OCI-LY7 (cell line): ENCODE data around the gene B4GALT6.

Experiments
- EZH2phosphoT487 ChIP-seq: fragments of 200-600 bp; sonication (generic); IDR thresholded peaks from 2 replicates; pipeline ENCODE4 v1.6.1; 2018; ENCODE audit warnings: low read depth, borderline replicate concordance, mild to moderate bottlenecking, mixed run types, antibody characterized with exemption, low read length, moderate library complexity, mixed read lengths
- TF ChIP-seq, protein P1 (sequence below): fragments of 200-600 bp; sonication (generic); conservative IDR thresholded peaks from 2 replicates; pipeline ENCODE4 v1.5.1; 2014; ENCODE audit warnings: mild to moderate bottlenecking, antibody characterized with exemption, low read length, moderate library complexity, mixed read lengths

DNA sequence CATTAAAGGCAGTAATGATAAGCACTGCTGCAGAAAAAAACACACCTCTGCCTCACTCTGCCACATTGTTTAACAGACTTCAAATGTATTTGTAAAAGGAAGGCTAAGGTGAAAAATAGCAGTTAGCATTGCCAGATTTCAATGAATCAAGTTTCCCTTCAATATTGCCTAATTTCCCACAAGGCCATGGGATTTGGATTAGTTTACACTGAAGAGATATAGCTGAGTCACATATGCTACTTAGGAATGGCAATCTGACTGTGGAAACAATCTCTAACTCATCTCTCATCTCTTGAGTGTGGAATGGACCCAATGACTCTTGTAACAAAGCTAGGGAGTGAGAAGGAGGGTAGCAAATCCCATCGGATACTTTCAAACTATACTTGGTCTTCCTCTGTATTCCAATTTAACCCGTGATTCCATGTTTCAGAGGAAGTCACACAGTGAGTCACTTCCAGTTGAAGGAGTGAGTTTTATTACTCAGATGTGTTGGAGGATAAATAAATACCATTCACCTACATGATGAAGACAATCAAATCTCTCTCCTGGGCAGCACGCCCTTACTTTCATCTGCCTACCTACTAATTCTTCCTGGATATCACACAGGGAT is 5.1 kb downstream of the B4GALT6 start:
- TF ChIP-seq, protein P1, sequence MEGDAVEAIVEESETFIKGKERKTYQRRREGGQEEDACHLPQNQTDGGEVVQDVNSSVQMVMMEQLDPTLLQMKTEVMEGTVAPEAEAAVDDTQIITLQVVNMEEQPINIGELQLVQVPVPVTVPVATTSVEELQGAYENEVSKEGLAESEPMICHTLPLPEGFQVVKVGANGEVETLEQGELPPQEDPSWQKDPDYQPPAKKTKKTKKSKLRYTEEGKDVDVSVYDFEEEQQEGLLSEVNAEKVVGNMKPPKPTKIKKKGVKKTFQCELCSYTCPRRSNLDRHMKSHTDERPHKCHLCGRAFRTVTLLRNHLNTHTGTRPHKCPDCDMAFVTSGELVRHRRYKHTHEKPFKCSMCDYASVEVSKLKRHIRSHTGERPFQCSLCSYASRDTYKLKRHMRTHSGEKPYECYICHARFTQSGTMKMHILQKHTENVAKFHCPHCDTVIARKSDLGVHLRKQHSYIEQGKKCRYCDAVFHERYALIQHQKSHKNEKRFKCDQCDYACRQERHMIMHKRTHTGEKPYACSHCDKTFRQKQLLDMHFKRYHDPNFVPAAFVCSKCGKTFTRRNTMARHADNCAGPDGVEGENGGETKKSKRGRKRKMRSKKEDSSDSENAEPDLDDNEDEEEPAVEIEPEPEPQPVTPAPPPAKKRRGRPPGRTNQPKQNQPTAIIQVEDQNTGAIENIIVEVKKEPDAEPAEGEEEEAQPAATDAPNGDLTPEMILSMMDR, result no peak
- TF ChIP-seq EZH2phosphoT487, result no peak
